ENCODE results near the gene UNC13A. TPM values are rescaled to one million over a fixed set of nuclear protein-coding genes. Genes with fewer than 3 reads are reported as not detected.

The UNC13A gene
- total RNA-seq, 4 donors from 2014 or later = 0.09 to 0.24 (median 0.14) TPM

GRCh38 chr19:17656970-17657369, 31.2 kb downstream of the UNC13A start:
- TF ChIP-seq CTCF (IDR thresholded peaks at IDR 0.05) = no peak
- ATAC-seq (ENCODE audit: low FRiP score) (no peak), DNase-seq (ENCODE audit: low spot score) (no peak)

DNA sequence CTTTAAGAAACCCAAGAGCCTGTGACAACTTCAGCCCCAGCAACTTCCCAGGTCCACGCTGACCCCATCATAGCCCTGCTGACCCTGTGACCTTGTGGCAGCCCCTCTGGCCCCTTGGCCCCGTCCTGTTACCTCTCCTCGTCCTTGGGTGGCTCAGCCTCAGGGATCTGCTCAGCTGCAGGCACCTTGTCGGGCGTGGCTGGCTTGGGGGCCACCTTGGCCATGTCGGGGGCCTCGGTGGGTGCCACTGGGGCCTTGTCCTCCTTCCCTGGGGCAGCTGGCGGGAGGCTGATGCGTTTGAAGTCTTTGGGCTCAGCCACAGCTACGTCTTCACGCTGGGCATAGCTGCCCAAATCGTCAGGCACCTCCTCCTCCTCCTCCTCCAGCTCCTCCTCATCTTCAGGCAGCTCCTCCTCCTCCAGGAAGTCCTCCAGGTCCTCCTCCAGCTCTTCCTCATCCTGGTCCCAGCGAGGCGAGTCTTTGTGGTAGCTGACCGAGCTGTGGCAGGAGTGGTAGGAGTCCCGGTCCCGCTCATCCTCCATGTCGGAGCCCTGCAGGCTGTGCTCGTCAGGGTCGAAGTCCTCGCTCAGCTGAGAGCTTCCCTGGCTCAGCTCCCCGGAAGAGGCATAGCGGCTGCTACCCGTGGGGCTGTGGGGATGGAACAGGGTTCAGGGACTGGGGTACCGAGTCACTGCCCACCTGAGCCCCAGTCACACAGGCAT, 32.2 kb downstream of the UNC13A start:
- ATAC-seq (ENCODE audit: low FRiP score) (no peak), DNase-seq (ENCODE audit: low spot score) (no peak)
- no peak for TF ChIP-seq CTCF (IDR thresholded peaks at IDR 0.05)

- ATAC-seq (ENCODE audit: low FRiP score) (no peak), DNase-seq (ENCODE audit: low spot score) (no peak)
- no peak for TF ChIP-seq CTCF (IDR thresholded peaks at IDR 0.05)
Measured at GRCh38 chr19:17654993-17655392, 33.2 kb downstream of the UNC13A start.

DNA sequence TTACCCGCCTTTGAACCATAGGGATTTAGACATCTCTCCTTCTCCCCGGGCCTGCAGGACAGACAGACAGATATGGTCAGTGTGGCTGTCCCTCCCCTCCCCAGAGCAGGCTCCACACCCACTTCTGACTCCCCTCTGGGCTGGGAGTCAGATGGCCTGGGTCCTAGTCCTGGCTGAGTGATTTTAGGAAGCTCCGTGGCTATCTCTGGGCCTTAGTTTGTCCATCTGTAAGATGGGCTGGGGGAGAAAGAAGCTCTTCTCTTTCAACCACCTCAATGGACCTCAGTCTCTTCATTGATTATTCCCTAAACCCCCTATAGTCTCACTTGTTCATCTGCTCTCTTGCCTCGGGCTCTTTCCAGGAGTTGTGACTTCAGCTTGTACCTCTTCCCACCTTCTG, 35.5 kb downstream of the UNC13A start:
- TF ChIP-seq CTCF (IDR thresholded peaks at IDR 0.05) = no peak
- DNase-seq (ENCODE audit: low spot score) (no peak), ATAC-seq (ENCODE audit: low FRiP score) (no peak)

GRCh38 chr19:17648786-17649185, 39.4 kb downstream of the UNC13A start:
- no peak for DNase-seq (ENCODE audit: low spot score)
- no peak for ATAC-seq (ENCODE audit: low FRiP score)
- no peak for TF ChIP-seq CTCF (IDR thresholded peaks at IDR 0.05)

DNA sequence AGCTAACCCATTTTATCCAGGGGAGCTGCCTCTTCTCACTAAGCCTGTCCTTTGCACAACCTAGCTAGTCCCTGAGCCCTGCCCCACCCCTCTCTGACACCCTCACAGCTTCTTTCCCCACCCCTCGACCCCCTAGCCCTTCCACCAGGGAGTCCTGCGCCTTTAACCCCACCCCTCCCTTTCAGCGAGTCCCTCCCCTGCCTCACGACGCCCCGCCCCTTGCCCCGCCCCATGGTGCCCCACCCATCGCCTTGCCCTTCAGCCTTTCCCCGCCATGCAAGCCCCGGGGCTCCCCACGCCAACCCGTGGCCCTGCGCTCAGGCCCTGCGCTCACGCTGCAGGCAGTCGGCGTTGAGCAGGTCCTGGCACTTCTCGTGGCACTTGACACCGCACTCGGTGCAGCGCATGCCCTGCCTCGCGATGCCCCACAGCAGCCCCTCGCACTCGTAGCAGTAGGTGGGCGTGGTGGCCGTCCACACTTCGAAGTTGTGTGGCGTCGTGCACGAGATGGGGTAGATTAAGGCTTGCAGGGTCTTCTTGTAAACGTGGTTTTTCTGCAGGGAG, 40.0 kb downstream of the UNC13A start:
- TF ChIP-seq CTCF (IDR thresholded peaks at IDR 0.05) = no peak
- ATAC-seq (ENCODE audit: low FRiP score) (no peak), DNase-seq (ENCODE audit: low spot score) (no peak)
